Activated CD8-positive, alpha-beta T cell treated with anti-CD3 and anti-CD28 coated beads for 36 hours (primary cell): ENCODE measurements around the gene CES4A. TPM values are rescaled to one million over a fixed set of nuclear protein-coding genes. Genes with fewer than 3 reads are reported as not detected.

Experiments
- ATAC-seq: fragments of 200-7000 bp; cut with Tn5 transposase; one replicate; pipeline ENCODE4 v1.10.0; 2021; ENCODE audit warnings: mild to moderate bottlenecking, moderate library complexity
- CTCF ChIA-PET: fragments of 350-600 bp; sonication (Branson Sonifier 250); formaldehyde crosslinking; loops from one replicate; lab custom pipeline; 2021; ENCODE audit warnings: antibody characterized with exemption; lab: Charles Lee
- POLR2A ChIA-PET: fragments of 350-600 bp; sonication (Branson Sonifier 250); formaldehyde crosslinking; loops from one replicate; lab custom pipeline; 2021; ENCODE audit warnings: antibody characterized with exemption; lab: Charles Lee
- DNase-seq: peaks from one replicate; pipeline ENCODE4 v3.0.0-alpha.2; 2020
- H3K27ac Mint-ChIP-seq: one replicate; pipeline ENCODE4 v1.8.0; 2021; ENCODE audit warnings: mild to moderate bottlenecking, mixed read lengths
- H3K27me3 Mint-ChIP-seq: one replicate; pipeline ENCODE4 v1.8.0; 2021; ENCODE audit warnings: mixed read lengths
- H3K36me3 Mint-ChIP-seq: one replicate; pipeline ENCODE4 v1.8.0; 2021; ENCODE audit warnings: low read depth, mixed read lengths
- H3K4me1 Mint-ChIP-seq: one replicate; pipeline ENCODE4 v1.8.0; 2021; ENCODE audit warnings: low read depth, mixed read lengths
- H3K4me3 Mint-ChIP-seq: one replicate; pipeline ENCODE4 v1.8.0; 2021; ENCODE audit warnings: mild to moderate bottlenecking, moderate library complexity, mixed read lengths
- H3K9me3 Mint-ChIP-seq: one replicate; pipeline ENCODE4 v1.8.0; 2021; ENCODE audit warnings: mixed read lengths
- intact Hi-C: fragments of 100-400 bp; cut with micrococcal nuclease; formaldehyde crosslinking; loops from one replicate; pipeline ENCODE4 v1.10.0; 2022
- total RNA-seq, 2 experiments: library from RNA; stranded (reverse); gene quantifications; one replicate each; pipeline ENCODE4 v1.2.3, GENCODE V29; 2021
- TF ChIP-seq, protein P1 (sequence below): fragments of 200-600 bp; IDR thresholded peaks from one replicate; pipeline ENCODE4 v1.8.0; 2022; ENCODE audit warnings: antibody characterized with exemption, mild to moderate bottlenecking

Gene CES4A
- total RNA-seq, 2 experiments from 2014 or later: 4.5 to 5.9 TPM

DNA sequence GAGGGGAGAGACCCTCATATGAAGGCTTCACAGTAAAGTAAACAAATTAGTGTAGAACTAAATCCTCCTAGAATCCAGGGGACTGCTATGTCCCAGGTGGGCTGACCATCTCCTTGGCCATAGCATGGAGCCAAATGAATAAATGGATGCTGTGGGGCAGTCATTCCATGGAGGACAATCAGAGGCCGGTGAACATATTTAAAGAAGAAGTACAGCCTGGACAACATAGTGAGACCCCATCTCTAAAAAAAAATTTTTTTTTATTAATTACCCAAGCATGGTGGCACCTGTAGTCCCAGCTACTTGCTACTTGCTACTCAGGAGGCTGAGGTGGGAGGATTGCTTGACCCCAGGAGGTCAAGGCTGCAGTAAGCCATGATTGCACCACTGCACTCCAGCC, 35.3 kb downstream of the CES4A start:
- no peak overlapping the region for H3K27ac Mint-ChIP-seq
- ChIA-PET POLR2A (interaction anchor here (1.4 kb wide), 1 partner anchor 10 kb away, joined by 4 read pairs; no protein-coding TSS in a partner anchor), CTCF (interaction anchor here (2.6 to 9.1 kb wide), 2 partner anchors 45 to 133 kb away, joined by 8 to 187 read pairs; partner anchors contain the start of genes B3GNT9, FBXL8 and TRADD)
- no peak overlapping the region for H3K4me3 Mint-ChIP-seq
- intact Hi-C loops: no loop called here
- ATAC-seq (no peak), DNase-seq (no peak)
- no peaks in the 10 kb centered on the region for H3K27me3 Mint-ChIP-seq
- H3K36me3 Mint-ChIP-seq: no peaks in the 10 kb centered on the region
- TF ChIP-seq, protein P1, sequence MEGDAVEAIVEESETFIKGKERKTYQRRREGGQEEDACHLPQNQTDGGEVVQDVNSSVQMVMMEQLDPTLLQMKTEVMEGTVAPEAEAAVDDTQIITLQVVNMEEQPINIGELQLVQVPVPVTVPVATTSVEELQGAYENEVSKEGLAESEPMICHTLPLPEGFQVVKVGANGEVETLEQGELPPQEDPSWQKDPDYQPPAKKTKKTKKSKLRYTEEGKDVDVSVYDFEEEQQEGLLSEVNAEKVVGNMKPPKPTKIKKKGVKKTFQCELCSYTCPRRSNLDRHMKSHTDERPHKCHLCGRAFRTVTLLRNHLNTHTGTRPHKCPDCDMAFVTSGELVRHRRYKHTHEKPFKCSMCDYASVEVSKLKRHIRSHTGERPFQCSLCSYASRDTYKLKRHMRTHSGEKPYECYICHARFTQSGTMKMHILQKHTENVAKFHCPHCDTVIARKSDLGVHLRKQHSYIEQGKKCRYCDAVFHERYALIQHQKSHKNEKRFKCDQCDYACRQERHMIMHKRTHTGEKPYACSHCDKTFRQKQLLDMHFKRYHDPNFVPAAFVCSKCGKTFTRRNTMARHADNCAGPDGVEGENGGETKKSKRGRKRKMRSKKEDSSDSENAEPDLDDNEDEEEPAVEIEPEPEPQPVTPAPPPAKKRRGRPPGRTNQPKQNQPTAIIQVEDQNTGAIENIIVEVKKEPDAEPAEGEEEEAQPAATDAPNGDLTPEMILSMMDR: no peak
- H3K9me3 Mint-ChIP-seq: no peaks in the 10 kb centered on the region
- H3K4me1 Mint-ChIP-seq: peaks cover 19% of the 10 kb centered on the region

DNA sequence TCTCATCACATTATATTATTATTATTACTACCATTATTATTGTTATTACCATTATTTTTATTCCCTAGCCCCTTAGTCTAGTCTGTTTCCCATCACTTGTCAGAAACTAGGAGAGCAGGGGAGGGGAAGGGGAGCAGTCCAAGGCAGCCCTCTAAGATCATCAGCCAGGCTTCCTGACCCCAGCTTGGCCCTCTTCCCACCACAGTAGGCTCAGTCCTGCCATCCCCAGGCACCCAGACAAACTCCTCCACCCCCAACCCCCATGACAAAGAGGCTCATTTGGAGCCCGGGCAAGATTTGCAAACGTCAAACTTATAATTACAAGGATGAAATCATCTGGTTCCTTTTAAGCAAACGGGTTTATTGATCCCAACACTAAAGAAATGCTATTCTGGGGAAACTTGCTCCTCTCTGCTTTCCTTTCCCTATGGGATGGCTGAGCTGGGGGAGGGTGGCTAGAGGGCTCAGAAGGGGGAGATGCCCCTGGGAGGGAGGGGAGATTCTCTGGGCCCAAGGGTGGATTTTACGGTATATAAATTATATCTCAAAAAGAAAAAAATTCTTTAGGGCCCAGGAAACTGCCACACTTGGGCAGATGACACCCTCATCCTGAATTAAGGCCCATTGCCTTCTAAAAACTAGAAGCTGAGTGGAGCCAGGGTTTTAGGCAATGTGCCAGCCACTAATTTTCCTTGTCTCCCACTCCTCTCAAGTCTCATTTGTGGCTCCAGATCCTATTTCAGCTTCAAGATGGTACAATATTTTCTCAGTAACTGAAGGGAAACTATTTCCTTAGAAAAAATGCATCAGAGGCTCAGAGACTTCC, 36.2 kb downstream of the CES4A start:
- Mint-ChIP-seq H3K27me3 (no peaks in the 10 kb centered on the region), H3K4me3 (no peak overlapping the region), H3K36me3 (no peaks in the 10 kb centered on the region), H3K27ac (no peak overlapping the region), H3K4me1 (peaks cover 19% of the 10 kb centered on the region), H3K9me3 (no peaks in the 10 kb centered on the region)
- intact Hi-C loops: no loop called here
- ChIA-PET POLR2A (interaction anchor here (1.4 kb wide), 1 partner anchor 11 kb away, joined by 4 read pairs; no protein-coding TSS in a partner anchor), CTCF (interaction anchor here (1.2 to 9.1 kb wide), 6 partner anchors 9 to 132 kb away, joined by 4 to 187 read pairs (median 6); partner anchors contain the start of genes B3GNT9, FBXL8 and TRADD)
- DNase-seq: no peak
- no peak for ATAC-seq
- TF ChIP-seq, protein P1: no peak

- no peak overlapping the region for H3K4me3 Mint-ChIP-seq
- peaks cover 23% of the 10 kb centered on the region for H3K4me1 Mint-ChIP-seq
- H3K27ac Mint-ChIP-seq: no peak overlapping the region
- intact Hi-C loops: no loop called here
- ATAC-seq (no peak), DNase-seq (no peak)
- H3K36me3 Mint-ChIP-seq: peaks cover 4% of the 10 kb centered on the region
- no peaks in the 10 kb centered on the region for H3K27me3 Mint-ChIP-seq
- TF ChIP-seq, protein P1: no peak
- H3K9me3 Mint-ChIP-seq: no peaks in the 10 kb centered on the region
- ChIA-PET CTCF (interaction anchor here (1.2 to 8.4 kb wide), 5 partner anchors 9 to 130 kb away, joined by 4 to 127 read pairs (median 5); no protein-coding TSS in a partner anchor), POLR2A (interaction anchor here (1.4 kb wide), 1 partner anchor 11 kb away, joined by 4 read pairs; no protein-coding TSS in a partner anchor)
Observed at GRCh38 chr16:67025210-67025550, 36.8 kb downstream of the CES4A start.

GRCh38 chr16:67026570-67026969, 38.2 kb downstream of the CES4A start:
- Mint-ChIP-seq H3K27me3 (no peaks in the 10 kb centered on the region), H3K9me3 (no peaks in the 10 kb centered on the region), H3K36me3 (peaks cover 14% of the 10 kb centered on the region), H3K27ac (no peak overlapping the region), H3K4me1 (peaks cover 34% of the 10 kb centered on the region), H3K4me3 (no peak overlapping the region)
- CTCF ChIA-PET: interaction anchor here (1.0 to 8.4 kb wide), 6 partner anchors 11 to 402 kb away, joined by 3 to 127 read pairs (median 3); no protein-coding TSS in a partner anchor
- no peak for ATAC-seq
- POLR2A ChIA-PET: interaction anchor here (0.6 to 6.0 kb wide), 4 partner anchors 13 to 129 kb away, joined by 3 to 52 read pairs (median 3); partner anchors contain the start of gene PHAF1
- intact Hi-C loops: no loop called here
- TF ChIP-seq, protein P1: no peak
- no peak for DNase-seq
